BE2C (cell line): ENCODE data around the gene XPNPEP2.

Experiments
- DNase-seq: peaks from one replicate; pipeline ENCODE4 v3.0.0-alpha.2; 2020
- H3K27me3 ChIP-seq: fragments of 250-450 bp; sonication (Bioruptor Pico); 2 replicates; pipeline ENCODE4 v1.5.1; 2020; ENCODE audit warnings: mild to moderate bottlenecking
- H3K36me3 ChIP-seq: fragments of 250-450 bp; sonication (Bioruptor Pico); 2 replicates; pipeline ENCODE4 v1.5.1; 2020; ENCODE audit warnings: mild to moderate bottlenecking
- H3K4me1 ChIP-seq: fragments of 250-450 bp; sonication (Bioruptor Pico); 2 replicates; pipeline ENCODE4 v1.5.1; 2020
- H3K4me3 ChIP-seq: 2 replicates; pipeline ENCODE4 v1.5.1; 2011; ENCODE audit warnings: low read depth, low read length
- H3K9me3 ChIP-seq: fragments of 250-450 bp; sonication (Bioruptor Pico); 2 replicates; pipeline ENCODE4 v1.5.1; 2020
- CTCF ChIP-seq: IDR thresholded peaks from 2 replicates; pipeline ENCODE4 v1.5.1; 2012; ENCODE audit warnings: mild to moderate bottlenecking, low read depth, low read length

The XPNPEP2 gene

GRCh38 chrX:129791961-129792570 is 53.3 kb downstream of the XPNPEP2 start:
- no peak for DNase-seq
- H3K36me3 ChIP-seq: no peaks in the 10 kb centered on the region
- no peaks in the 10 kb centered on the region for H3K9me3 ChIP-seq
- TF ChIP-seq CTCF: no peak
- H3K4me1 ChIP-seq: no peaks in the 10 kb centered on the region
- no peak overlapping the region for H3K4me3 ChIP-seq
- no peaks in the 10 kb centered on the region for H3K27me3 ChIP-seq

GRCh38 chrX:129792586-129793291 is 54.0 kb downstream of the XPNPEP2 start:
- Histone ChIP-seq H3K4me3 (no peak overlapping the region), H3K4me1 (no peaks in the 10 kb centered on the region), H3K9me3 (no peaks in the 10 kb centered on the region), H3K36me3 (no peaks in the 10 kb centered on the region), H3K27me3 (no peaks in the 10 kb centered on the region)
- TF ChIP-seq CTCF: no peak
- no peak for DNase-seq

GRCh38 chrX:129793604-129794191 is 54.9 kb downstream of the XPNPEP2 start:
- H3K27me3 ChIP-seq: no peaks in the 10 kb centered on the region
- H3K9me3 ChIP-seq: no peaks in the 10 kb centered on the region
- no peak for DNase-seq
- no peaks in the 10 kb centered on the region for H3K36me3 ChIP-seq
- no peak for TF ChIP-seq CTCF
- no peak overlapping the region for H3K4me3 ChIP-seq
- no peaks in the 10 kb centered on the region for H3K4me1 ChIP-seq

- no peak for TF ChIP-seq CTCF
- Histone ChIP-seq H3K36me3 (no peaks in the 10 kb centered on the region), H3K4me3 (no peak overlapping the region), H3K27me3 (no peaks in the 10 kb centered on the region), H3K4me1 (no peaks in the 10 kb centered on the region), H3K9me3 (no peaks in the 10 kb centered on the region)
- no peak for DNase-seq
Observed at GRCh38 chrX:129795584-129795983, 56.8 kb downstream of the XPNPEP2 start.

- TF ChIP-seq CTCF: no peak
- H3K9me3 ChIP-seq: no peaks in the 10 kb centered on the region
- no peak overlapping the region for H3K4me3 ChIP-seq
- no peak for DNase-seq
- no peaks in the 10 kb centered on the region for H3K36me3 ChIP-seq
- no peaks in the 10 kb centered on the region for H3K27me3 ChIP-seq
- H3K4me1 ChIP-seq: no peaks in the 10 kb centered on the region
Observed at GRCh38 chrX:129797251-129797906, 58.6 kb downstream of the XPNPEP2 start.
